Eye (tissue), 1 donor: Measurements from ENCODE around the gene MAP3K21.
A peak's percentile ranks its signal among the peaks of the same experiment; 100 is the strongest.

Experiments used
- DNase-seq: peaks from one replicate; pipeline ENCODE4 v3.0.0-alpha.2; 2015

Gene MAP3K21

GRCh38 chr1:233390842-233391737 lies 63.6 kb downstream of the MAP3K21 start:
- peak; percentile 17 for DNase-seq

DNA sequence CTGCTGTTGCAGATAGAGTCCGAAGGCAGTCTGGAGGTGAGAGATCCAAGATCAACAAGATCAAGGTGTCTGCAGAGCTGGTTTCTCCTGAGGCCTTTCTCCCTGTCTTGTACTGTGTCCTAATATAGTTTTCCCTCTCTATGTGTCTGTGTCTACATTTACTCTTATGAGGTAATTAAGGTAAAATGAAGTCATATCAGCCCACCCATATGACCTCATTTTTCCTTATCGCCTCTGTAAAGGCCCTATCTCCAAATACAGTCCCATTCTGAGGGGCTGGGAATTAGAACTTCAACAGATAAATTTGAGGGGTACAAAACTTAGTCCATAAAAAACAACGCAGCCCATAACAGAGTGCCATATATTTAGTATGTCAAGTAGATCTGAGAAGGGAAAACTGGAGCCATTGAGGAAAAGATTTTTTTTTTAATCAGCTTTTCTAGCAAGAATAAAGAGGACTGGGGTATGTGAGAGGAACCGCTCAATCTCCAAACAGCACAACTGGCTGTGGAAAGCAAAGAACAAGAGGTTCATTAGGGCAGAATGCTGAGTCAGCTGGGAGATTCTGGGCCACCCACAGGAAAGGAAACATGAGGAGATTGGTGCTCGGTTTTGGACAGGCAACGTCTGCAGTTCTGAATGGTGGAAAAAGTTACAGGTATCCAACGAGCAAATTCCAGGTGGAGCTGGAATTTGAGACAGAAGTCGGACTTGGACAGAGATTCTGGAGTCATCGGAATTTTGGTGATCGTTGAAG lies 65.7 kb downstream of the MAP3K21 start:
- DNase-seq: no peak

GRCh38 chr1:233393926-233394680 lies 66.6 kb downstream of the MAP3K21 start:
- no peak for DNase-seq

- peak; percentile 84 for DNase-seq
Observed at GRCh38 chr1:233394860-233395717, 67.6 kb downstream of the MAP3K21 start.

- no peak for DNase-seq
Observed at GRCh38 chr1:233395863-233396646, 68.5 kb downstream of the MAP3K21 start.

GRCh38 chr1:233406339-233406960 lies 78.9 kb downstream of the MAP3K21 start:
- DNase-seq: no peak

DNA sequence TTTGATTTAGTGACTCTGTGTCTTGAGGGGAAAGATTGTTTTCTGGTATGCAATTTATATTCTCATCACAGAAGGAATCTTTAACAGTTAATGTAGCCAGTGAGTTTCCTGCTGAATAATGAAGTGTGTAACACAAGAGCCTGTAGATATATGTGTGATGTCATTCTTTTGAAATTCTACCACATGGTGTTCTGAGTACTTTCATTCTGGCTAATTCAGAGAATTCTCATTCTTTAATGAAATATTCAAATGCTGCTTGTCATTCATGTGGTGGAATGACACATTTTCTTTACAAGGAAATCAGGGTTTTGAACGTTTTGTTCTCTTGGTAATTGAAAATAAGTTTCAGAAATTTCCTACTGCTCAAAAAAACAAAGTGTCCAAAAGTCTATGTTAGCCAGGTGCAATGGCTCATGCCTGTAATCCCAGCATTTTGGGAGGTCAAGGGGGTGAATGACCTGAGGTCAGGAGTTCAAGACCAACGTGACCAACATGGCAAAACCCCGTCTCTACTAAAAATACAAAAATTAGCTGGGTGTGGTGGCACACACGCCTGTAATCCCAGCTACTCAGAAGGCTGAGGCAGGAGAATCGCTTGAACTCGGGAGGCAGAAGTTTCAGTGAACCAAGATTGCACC lies 79.6 kb downstream of the MAP3K21 start:
- DNase-seq: no peak

GRCh38 chr1:233409540-233409939 lies 82.0 kb downstream of the MAP3K21 start:
- no peak for DNase-seq

DNA sequence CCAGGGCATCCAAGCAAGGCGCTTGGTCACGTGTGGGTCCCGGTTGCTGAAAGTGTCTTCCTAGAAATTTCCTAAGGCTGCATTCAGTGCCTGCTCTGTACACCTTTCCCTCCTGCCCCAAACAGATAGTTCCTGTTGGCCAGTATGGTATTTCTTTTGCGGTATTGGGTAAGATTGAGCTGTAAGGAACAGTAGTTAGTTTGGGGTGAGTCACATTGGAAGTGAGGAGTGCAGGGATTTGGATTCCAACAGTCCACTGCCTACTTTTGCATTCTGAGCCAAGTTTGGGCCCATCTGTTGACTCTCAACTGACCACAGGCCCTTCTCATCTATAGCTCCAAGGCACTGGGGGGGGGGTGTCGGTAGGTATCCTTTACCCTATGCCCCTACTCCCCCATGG lies 83.4 kb downstream of the MAP3K21 start:
- no peak for DNase-seq

GRCh38 chr1:233412812-233413211 lies 85.3 kb downstream of the MAP3K21 start:
- DNase-seq: no peak

GRCh38 chr1:233421293-233421692 lies 93.8 kb downstream of the MAP3K21 start:
- no peak for DNase-seq

GRCh38 chr1:233424779-233425178 lies 97.3 kb downstream of the MAP3K21 start:
- DNase-seq: no peak

DNA sequence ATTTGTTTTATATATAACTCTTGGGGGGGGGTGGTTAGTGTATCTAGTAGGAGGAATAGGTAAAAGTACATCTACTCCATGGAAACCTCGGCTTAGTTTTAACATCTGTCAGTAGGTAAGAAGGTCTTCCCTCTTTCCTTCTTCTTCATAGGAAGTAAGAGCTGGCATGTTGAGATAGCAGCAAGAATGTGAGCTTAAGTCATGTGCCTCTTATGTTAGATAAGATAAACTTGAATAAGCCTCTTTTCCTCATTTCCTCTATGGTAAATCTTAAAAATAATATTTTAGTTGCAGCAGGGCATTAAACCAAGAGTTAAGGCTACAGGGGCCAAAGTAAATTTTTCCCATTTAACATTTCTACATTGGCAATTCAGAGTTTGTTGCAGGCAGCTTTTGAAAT lies 100.4 kb downstream of the MAP3K21 start:
- no peak for DNase-seq

DNA sequence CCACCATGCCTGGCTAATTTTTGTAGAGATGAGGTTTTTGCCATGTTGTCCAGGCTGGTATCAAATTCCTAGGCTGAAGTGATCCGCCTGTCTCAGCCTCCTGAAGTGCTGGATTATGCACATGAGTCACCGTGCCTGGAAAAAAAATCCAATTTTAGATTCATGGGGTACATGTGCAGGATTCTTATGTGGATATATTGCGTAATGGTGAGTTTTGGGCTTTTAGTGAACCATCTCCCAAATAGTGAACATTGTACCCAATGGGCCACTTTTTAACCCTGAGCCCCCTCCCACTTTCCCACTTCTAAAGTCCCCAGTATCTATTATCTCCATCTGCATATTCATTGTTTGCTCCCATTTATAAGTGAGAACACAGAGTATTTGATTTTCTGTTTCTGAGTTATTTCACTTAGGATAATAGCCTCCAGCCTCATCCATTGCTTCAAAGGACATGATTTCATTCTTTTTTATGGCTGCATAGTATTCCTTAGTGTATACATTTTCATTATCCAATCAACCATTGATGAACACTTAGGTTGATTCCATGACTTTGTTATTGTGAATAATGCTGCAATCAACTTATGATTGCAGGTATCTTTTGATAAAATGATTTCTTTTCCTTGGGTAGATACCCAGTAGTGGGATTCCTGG lies 104.4 kb downstream of the MAP3K21 start:
- DNase-seq: no peak

- no peak for DNase-seq
Observed at GRCh38 chr1:233432916-233433315, 105.4 kb downstream of the MAP3K21 start.

GRCh38 chr1:233433436-233434210 lies 106.1 kb downstream of the MAP3K21 start:
- no peak for DNase-seq
